ENCODE data around the gene NR6A1.
A peak's percentile ranks its signal among the peaks of the same experiment; 100 is the strongest.

NR6A1 gene

DNA sequence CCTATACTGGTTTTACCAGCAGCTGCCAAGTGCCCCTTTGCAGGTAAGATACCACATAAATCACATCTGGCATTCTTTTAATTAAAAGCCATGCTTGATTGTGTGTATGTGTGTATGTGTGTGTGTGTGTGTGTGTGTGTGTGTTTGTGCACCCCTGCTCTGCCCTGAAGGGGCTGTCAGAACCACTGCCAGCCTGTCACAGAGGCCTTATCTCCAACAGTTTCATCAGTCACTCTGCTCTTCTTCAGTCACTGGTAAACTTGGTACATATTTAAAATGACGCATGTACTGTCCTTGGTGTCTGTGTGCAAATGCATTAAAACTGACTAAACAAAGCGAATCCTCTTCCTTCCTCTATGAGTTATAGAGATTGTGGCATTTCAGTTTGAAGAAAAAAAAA lies 244.9 kb downstream of the NR6A1 start:
- no peak for DNase-seq (ENCODE audit: low read depth)

- DNase-seq (ENCODE audit: low read depth), result peak; percentile 44
Measured at GRCh38 chr9:124522121-124523098, 248.7 kb downstream of the NR6A1 start.

- no peak for DNase-seq (ENCODE audit: low read depth)
Measured at GRCh38 chr9:124521142-124521541, 250.0 kb downstream of the NR6A1 start.

DNA sequence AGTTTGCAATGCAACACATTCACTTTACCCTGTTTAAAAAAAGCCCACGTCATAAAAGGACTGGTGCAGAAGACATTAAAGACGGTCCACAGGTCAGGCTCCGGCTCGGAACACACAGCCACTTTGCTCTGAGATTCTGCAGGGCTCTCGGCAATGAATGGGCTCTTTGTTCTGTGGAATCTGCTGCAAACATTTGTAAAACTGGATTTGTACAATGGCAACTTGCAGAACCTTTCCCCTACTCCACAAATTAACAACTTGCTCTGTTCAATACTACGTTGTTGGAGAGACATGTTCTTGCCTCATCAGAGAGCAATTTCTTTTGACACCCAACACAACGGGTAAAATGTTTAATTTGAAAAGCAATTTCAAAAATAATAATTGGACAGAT lies 250.9 kb downstream of the NR6A1 start:
- no peak for DNase-seq (ENCODE audit: low read depth)

- DNase-seq (ENCODE audit: low read depth), result no peak
Measured at GRCh38 chr9:124518116-124518515, 253.0 kb downstream of the NR6A1 start.

DNA sequence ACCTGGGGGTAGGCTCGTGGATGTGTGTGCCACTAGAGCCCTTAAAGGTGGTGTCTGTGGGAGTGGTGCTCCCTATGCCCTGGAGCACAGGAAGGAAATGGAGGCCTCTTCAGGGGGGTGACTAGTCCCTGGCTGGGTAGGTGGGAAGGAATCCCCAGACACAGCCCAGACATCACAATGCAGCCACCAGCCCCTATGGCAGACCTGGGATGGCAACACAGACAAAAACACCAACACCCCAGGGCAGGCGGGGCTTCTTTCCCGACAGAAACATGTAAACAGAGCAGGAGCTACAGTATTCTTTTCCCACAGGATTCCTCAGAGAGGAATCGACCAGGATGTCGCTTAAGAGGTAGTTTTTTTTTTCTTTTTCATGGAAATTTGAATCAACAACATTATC lies 253.5 kb downstream of the NR6A1 start:
- no peak for DNase-seq (ENCODE audit: low read depth)

- no peak for DNase-seq (ENCODE audit: low read depth)
Measured at GRCh38 chr9:124514874-124515273, 256.2 kb downstream of the NR6A1 start.

GRCh38 chr9:124514125-124514524 lies 257.0 kb downstream of the NR6A1 start:
- no peak for DNase-seq (ENCODE audit: low read depth)

GRCh38 chr9:124513376-124513994 lies 257.6 kb downstream of the NR6A1 start:
- DNase-seq (ENCODE audit: low read depth), result no peak

DNA sequence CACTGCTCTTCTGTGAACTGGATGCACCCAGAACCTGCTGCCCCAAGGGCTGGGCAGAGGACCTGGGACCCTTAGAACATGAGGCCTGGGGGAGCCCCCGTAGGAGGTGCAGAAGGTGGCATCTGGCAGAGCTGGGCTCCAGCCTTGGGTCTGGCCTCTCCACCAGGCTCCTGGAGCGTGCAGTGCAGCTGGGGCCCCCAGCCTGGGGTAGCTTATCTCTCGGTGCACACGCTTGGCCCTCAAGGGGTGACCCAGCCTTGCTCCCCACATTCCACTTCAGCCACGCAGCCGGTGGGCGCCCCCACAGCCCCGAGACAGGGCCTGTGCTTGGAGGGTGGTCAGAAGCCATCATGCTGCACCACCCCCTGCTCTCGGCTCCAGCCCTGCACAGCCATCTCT lies 258.3 kb downstream of the NR6A1 start:
- DNase-seq (ENCODE audit: low read depth), result no peak

- DNase-seq (ENCODE audit: low read depth), result no peak
Measured at GRCh38 chr9:124511891-124512805, 259.0 kb downstream of the NR6A1 start.

DNA sequence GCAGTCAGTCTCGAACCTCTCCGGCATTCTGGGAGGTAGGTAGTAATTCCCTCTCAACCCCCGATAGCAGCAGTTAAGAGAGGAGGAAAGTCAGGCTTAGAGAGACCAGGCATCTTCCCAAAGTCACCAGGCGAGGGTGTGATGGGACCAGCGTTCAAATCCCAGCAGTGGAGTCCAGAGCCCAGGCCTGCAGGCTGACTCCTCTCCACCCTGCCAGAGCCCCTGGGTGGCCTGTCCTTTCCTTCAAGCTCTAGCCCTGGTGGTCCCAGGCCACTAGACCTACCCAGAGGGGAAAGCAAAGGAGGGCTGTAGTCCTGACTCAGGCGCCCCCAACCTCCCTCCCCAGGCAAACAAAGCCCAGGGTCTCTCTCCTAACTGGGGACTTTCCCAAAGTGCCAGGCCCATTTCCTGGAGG lies 259.7 kb downstream of the NR6A1 start:
- no peak for DNase-seq (ENCODE audit: low read depth)

DNA sequence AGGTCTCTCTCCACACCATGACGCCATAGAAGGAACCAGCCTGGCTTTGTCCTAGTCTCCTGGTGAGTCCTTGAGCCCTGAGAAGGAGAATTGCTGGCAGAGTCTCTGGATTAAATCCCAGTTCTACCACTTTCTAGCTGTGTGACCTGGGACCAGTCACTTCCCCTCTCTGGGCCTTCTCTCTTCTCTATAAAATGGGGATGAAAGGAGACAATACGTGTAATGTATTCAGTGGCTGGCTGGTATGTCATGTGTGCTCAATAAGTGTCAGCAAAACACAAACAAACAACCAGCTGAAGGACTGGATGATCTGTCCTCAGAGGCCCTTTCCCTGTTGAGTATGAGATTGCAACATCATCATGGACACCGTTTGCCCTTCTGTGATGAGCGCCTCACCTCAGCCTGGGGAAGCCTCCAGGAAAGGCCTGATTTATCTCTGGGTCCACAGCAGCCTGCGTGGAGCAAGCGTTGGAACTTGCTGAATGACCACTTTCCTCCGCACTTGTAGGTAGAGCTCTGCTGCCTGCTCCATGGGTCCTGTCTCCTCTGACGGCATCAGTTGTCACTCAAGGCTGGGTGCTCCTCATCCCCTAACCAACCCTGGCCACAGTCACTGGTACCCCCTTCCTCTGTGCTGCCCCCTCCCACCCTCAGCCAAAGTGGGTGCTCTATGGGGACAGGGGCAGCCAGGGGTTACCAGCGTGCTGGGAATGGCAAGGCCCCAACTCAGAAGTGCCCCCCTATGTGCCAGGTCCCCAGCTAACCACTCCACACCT lies 260.3 kb downstream of the NR6A1 start:
- peak; percentile 29 for DNase-seq (ENCODE audit: low read depth)

DNA sequence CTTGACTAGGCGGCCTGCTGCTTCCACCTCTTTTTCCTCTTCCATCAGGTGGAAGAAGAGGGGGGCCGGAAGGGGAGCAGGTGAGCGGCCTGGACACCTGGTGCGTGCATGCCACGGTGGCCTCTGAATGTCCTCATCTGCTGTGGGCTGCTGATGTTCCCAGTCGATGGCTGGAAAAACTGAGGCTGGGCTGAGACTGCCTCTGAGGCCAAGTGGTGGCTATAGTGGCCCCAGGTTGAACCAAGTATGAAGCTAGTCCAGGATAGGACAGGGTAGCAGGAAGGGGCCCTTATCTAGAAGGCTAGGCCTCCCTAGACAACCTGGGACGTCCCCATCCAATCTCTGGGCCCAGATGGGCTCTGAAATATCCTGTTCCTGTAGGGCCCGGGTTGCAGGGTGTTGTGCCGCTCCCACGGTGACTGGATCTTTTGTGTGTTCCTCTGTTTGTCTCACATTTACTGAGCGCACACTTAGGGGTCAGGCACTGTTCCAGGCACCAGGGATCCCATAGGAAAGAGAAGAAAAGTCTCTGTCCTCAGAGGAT lies 263.2 kb downstream of the NR6A1 start:
- DNase-seq (ENCODE audit: low read depth), result no peak

- DNase-seq (ENCODE audit: low read depth), result no peak
Measured at GRCh38 chr9:124506931-124507879, 263.9 kb downstream of the NR6A1 start, which contains the start of gene NR5A1. Gene NR5A1 (minus strand): TSS chr9:124507399. CDS start chr9:124503395, 4,004 bp downstream.

DNA sequence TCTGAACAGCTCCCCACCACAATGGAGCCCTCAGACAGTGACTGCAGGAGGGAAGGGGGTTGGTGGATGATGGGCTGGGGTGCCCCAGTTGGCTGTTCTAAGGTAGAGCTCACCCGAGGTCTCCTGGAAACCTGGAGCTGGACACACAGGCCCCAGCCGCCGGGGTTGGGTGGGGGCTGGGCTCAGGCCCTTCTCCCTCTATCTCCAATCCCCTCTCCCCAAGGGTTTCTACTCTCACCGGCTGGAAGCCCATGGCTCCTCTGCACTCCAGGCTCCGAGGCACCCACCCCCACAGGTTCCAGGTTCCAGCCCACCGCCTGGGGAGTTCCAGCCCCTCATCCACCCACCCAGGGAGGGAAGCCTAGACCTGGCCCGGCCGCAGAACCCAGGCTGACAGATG lies 264.7 kb downstream of the NR6A1 start:
- no peak for DNase-seq (ENCODE audit: low read depth)

DNA sequence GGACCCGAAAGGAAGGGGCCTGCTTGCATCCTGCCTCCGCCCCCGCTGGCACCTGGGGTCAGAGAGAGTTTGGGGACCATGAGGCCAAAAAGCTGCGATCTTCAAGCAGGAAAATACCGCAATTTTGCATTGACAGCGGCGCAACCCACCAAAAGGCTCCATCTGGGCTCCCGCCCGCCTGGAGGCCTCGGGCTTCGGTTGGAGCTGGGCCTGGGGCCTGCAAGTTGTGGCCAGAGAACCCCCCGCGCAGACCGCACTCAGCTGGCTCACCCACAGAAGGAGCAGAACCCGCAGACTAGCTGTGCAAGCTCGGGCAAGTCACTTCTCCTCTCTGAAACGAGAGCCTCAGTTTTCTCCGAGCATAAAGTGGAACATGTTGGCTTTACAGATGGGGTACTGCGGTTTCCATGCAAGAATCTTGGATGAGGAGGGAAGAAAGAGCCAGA lies 265.2 kb downstream of the NR6A1 start:
- DNase-seq (ENCODE audit: low read depth), result no peak

DNA sequence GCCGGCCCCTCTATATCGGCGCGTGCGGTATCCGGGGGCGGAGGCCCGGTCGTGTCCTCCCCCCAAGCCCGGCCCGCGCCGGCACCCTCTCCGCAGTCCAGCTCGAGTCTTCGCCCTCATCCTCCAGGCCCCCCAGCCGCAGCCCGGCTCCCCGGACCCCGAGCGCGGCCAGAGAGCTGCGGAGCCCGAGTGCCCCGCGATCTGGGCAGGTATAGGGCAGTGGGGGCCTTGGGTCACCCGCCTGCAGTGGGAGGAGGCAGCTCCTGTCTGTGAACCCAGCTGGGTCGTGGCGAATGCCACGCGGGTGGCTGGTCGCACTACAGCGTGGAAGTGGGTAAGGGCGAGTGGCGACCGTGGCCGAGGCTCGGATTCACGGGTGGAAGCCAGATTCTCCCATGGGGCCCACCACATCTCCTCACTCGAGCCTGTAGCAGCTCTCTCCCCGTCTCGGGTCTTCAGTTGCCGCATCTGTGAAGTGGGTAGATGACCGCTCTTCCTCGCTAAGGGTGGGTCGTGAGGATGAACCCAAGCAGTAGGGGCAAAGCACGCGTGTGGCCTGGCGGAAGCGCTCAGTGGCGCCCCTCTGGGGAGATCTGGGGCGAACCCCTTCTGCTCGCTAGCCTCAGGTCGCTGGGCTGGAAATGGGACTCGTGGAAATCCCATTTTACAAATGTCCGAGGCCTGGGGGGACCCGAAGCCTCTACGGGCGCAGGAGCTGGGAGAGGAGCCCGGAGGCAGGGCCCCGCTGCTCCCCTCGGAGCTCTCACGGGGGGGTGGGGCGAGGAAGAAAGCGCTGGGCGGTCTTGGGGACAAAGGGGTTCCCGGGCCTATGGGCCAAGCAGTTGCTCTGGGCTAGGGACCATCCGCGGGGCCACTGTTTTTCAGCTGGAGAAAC lies 265.9 kb downstream of the NR6A1 start:
- DNase-seq (ENCODE audit: low read depth), result no peak

DNA sequence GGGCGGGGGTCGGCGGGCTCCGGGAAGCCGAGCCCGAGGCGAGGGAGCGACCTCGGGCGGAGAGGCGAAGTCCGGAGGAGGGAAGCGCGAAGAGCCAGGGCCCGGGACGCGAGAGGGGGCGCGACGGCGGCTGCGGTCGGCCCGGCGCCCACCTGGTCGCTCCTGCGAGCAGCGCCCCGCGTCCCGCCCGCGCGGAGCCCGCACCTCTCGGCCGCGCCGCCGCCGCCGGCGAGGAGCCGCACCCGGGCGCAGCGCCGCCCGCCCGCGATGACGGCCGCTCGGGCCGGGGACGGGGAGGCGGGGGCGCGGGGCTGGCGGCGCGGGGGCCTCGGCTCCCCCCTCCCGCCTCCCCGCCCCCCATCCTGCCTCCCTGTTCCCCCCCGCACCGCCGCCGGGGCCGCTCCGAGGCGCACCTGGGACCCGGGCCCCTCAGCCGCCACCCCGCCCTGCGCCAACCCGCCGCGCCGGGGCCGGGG lies 266.5 kb downstream of the NR6A1 start:
- no peak for DNase-seq (ENCODE audit: low read depth)
